Adipocyte (in vitro differentiated cells): Measurements from ENCODE around the gene ATP13A3.

ENCODE experiments used
- DNase-seq: peaks from one replicate; pipeline ENCODE4 v3.0.0-alpha.2; 2015; ENCODE audit warnings: low read depth
- H3K27me3 ChIP-seq: replicated peaks from 2 replicates; pipeline ENCODE4 v1.7.0; 2013; ENCODE audit warnings: mild to moderate bottlenecking, low read length, moderate library complexity; ENCODE audit not compliant: control insufficient read depth, insufficient read depth
- H3K36me3 ChIP-seq: 2 replicates; pipeline ENCODE4 v1.7.0; 2013; ENCODE audit warnings: low read length, mild to moderate bottlenecking, moderate library complexity; ENCODE audit not compliant: control insufficient read depth, insufficient read depth, severe bottlenecking
- H3K4me1 ChIP-seq: 2 replicates; pipeline ENCODE4 v1.7.0; 2013; ENCODE audit warnings: mild to moderate bottlenecking, low read length, moderate library complexity; ENCODE audit not compliant: control insufficient read depth, insufficient read depth
- H3K4me3 ChIP-seq: 2 replicates; pipeline ENCODE4 v1.7.0; 2013; ENCODE audit warnings: mild to moderate bottlenecking, low read length, moderate library complexity
- H3K9ac ChIP-seq: 2 replicates; pipeline ENCODE4 v1.7.0; 2013; ENCODE audit warnings: mild to moderate bottlenecking, low read length, moderate library complexity
- H3K9me3 ChIP-seq: 2 replicates; pipeline ENCODE4 v1.7.0; 2013; ENCODE audit warnings: mild to moderate bottlenecking, low read length, moderate library complexity; ENCODE audit not compliant: control insufficient read depth

The ATP13A3 gene

DNA sequence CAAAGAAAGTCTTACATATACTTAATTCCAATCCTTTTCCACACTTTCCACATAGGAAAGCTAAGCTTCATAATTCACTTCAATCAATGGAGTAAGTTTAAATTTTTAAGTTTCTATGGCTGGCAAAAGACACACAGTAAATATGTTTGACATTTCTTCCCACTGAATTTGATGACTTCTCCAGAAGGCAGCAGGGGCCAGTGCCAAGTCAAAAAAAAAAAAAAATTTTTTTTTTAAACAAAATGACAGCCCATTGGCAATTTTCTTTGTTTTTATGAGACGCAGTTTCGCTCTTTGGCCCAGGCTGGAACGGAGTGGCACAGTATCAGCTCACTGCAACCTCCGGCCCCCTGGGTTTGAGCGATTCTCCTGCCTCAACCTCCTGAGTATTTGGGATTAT, 28.7 kb downstream of the ATP13A3 start:
- Histone ChIP-seq H3K27me3 (no peaks in the 10 kb centered on the region), H3K36me3 (peaks cover 79% of the 10 kb centered on the region), H3K9me3 (no peaks in the 10 kb centered on the region), H3K4me1 (no peaks in the 10 kb centered on the region), H3K9ac (no peak overlapping the region), H3K4me3 (no peak overlapping the region)
- DNase-seq = no peak

DNA sequence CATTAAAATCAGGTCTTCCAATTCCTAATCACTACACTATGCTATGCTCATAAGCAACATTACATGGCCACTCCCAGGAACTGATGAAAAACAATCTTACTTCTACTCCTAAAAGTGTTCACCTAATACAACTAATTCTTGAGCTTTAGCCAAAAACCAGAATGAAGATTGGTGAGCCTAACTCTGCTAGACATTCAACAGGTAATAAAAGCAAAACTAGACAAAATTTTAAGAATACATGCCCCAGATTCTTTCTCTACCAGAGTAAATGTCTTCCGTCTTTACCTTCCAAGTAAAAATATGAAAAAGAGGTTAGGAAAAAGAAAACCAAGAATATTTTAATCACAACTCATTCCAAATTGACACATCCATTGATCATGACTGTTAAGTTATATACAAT, 31.3 kb downstream of the ATP13A3 start:
- peaks cover 94% of the 10 kb centered on the region for H3K36me3 ChIP-seq
- H3K4me3 ChIP-seq = no peak overlapping the region
- no peaks in the 10 kb centered on the region for H3K9me3 ChIP-seq
- H3K27me3 ChIP-seq = no peaks in the 10 kb centered on the region
- DNase-seq = no peak
- no peak overlapping the region for H3K9ac ChIP-seq
- no peaks in the 10 kb centered on the region for H3K4me1 ChIP-seq

DNA sequence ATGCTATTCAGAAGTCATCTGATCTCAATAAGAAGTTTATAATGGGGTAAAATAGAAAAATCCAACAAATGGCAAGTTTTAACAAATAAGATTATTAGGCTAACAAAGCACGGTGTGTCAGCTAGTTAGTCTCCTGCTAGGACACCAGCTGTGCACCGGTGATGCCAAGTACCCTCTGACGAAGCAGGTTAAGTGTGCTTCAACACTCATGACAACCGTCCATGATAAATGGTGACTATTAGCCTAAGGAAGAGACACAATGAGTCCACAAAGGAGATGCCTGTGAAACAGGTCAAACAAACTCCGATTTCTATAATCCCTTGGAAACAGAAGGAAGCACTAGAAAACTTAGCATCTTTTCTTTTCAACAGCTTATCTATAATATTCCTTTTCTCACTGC, 36.5 kb downstream of the ATP13A3 start:
- Histone ChIP-seq H3K27me3 (no peaks in the 10 kb centered on the region), H3K9ac (no peak overlapping the region), H3K36me3 (peaks cover 97% of the 10 kb centered on the region), H3K9me3 (no peaks in the 10 kb centered on the region), H3K4me1 (no peaks in the 10 kb centered on the region), H3K4me3 (no peak overlapping the region)
- DNase-seq = no peak

DNA sequence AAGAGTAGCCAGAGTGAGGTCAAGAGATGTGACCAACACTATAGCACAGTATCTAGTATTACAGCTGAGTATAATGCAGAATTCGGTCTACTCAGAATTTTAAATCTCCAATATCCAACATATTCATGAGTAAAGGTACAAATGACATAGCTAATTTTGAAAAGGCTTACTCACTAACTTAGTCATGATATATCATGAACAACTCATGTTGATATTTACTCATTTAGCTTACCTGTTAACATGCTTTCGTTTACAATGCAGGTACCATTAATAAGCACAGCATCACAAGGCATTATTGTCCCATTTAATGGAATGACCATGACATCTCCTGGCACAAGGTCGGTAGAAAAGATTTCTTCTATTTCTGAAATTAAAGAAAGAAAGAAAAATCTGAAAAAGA, 36.9 kb downstream of the ATP13A3 start:
- no peaks in the 10 kb centered on the region for H3K9me3 ChIP-seq
- DNase-seq = no peak
- H3K27me3 ChIP-seq = no peaks in the 10 kb centered on the region
- peaks cover 97% of the 10 kb centered on the region for H3K36me3 ChIP-seq
- no peak overlapping the region for H3K4me3 ChIP-seq
- H3K9ac ChIP-seq = no peak overlapping the region
- H3K4me1 ChIP-seq = no peaks in the 10 kb centered on the region

GRCh38 chr3:194447657-194448056, 39.1 kb downstream of the ATP13A3 start:
- Histone ChIP-seq H3K36me3 (peaks cover 96% of the 10 kb centered on the region), H3K4me3 (no peak overlapping the region), H3K9me3 (no peaks in the 10 kb centered on the region), H3K4me1 (no peaks in the 10 kb centered on the region), H3K27me3 (no peaks in the 10 kb centered on the region), H3K9ac (no peak overlapping the region)
- DNase-seq = no peak

DNA sequence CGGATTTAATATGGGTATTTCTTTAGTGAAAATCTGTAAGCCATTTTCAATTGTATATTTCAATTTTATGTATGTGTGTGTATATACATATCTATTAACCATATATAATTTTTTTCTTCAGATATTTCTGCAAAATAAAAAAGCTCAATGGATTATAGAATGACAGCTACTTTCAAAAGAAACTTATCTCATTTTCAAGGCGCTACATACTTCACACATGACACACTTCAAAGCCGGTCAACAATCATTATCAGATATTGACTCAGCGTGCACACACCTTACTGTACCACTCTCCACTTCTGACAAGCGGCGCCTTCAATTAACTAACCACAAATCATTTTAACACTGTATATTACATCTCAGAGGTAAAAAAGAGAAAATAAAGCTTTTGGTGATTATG, 39.6 kb downstream of the ATP13A3 start:
- H3K9ac ChIP-seq = no peak overlapping the region
- DNase-seq = no peak
- H3K9me3 ChIP-seq = no peaks in the 10 kb centered on the region
- H3K27me3 ChIP-seq = no peaks in the 10 kb centered on the region
- peaks cover 96% of the 10 kb centered on the region for H3K36me3 ChIP-seq
- H3K4me1 ChIP-seq = no peaks in the 10 kb centered on the region
- no peak overlapping the region for H3K4me3 ChIP-seq

- Histone ChIP-seq H3K36me3 (peaks cover 96% of the 10 kb centered on the region), H3K4me3 (no peak overlapping the region), H3K9ac (no peak overlapping the region), H3K4me1 (no peaks in the 10 kb centered on the region), H3K27me3 (no peaks in the 10 kb centered on the region), H3K9me3 (no peaks in the 10 kb centered on the region)
- DNase-seq = no peak
Observed at GRCh38 chr3:194446754-194447153, 40.0 kb downstream of the ATP13A3 start.

- no peaks in the 10 kb centered on the region for H3K9me3 ChIP-seq
- H3K9ac ChIP-seq = no peak overlapping the region
- H3K36me3 ChIP-seq = peaks cover 96% of the 10 kb centered on the region
- H3K4me1 ChIP-seq = peaks cover 3% of the 10 kb centered on the region
- H3K4me3 ChIP-seq = no peak overlapping the region
- no peaks in the 10 kb centered on the region for H3K27me3 ChIP-seq
- DNase-seq = no peak
Observed at GRCh38 chr3:194446172-194446571, 40.6 kb downstream of the ATP13A3 start.

- Histone ChIP-seq H3K4me1 (peaks cover 6% of the 10 kb centered on the region), H3K36me3 (peaks cover 96% of the 10 kb centered on the region), H3K27me3 (no peaks in the 10 kb centered on the region), H3K4me3 (no peak overlapping the region), H3K9me3 (no peaks in the 10 kb centered on the region), H3K9ac (peak overlapping the region; percentile 37)
- DNase-seq = peak; percentile 78
Observed at GRCh38 chr3:194443901-194444300, 42.9 kb downstream of the ATP13A3 start.

DNA sequence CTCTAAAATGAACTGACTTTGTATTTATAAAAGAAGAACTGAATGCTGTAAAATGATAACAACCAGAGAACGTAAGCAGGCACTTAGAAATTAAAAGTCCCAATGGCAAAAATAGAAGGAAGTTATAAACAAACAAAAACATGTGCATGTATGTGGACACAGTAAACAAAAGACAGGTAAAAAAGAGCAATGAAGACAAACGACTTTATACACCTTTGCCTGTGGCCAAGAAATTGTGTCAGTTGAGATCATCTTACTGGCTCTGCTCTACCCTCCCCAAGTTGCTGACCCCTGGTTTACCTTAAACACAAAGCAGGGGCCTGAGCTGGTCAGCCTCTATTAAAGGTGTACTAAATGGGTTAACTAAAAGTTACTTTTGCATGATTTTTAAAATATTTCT, 46.0 kb downstream of the ATP13A3 start:
- H3K36me3 ChIP-seq = peaks cover 97% of the 10 kb centered on the region
- H3K4me1 ChIP-seq = peaks cover 6% of the 10 kb centered on the region
- no peak overlapping the region for H3K9ac ChIP-seq
- H3K9me3 ChIP-seq = no peaks in the 10 kb centered on the region
- H3K4me3 ChIP-seq = no peak overlapping the region
- DNase-seq = no peak
- H3K27me3 ChIP-seq = no peaks in the 10 kb centered on the region

DNA sequence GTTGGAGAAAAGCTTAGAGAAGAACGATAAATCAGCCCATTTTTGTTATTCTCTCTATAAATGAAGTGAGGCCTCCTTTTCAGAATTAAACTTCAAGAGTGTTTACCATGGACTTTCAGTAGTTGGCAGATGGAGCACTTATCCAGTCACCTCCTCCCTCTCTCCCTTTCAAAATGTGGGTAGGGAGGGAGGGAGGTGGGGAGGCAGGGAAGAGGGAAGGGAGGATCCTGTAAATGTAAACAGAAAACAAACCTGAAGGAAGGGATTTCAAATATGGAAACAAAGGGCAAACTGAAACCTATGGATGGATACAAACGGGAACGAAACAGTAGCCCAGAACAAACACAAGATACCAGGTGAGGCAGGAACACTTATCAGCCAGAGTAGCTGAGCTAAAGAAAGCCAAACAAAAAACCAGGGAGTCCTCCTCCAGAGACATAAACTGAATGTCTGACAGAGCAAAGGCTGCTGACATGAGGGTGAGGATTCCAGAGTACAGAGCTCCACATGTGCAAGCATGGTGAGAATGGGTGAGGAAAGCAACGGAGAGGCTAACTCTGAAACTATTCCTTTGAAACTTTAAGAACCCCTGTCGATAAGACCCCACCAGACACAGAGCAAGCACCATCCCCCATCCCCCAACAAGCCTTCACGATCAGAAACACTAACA, 46.8 kb downstream of the ATP13A3 start:
- Histone ChIP-seq H3K9me3 (no peaks in the 10 kb centered on the region), H3K4me1 (peaks cover 6% of the 10 kb centered on the region), H3K36me3 (peaks cover 97% of the 10 kb centered on the region), H3K27me3 (no peaks in the 10 kb centered on the region), H3K4me3 (no peak overlapping the region), H3K9ac (no peak overlapping the region)
- no peak for DNase-seq

DNA sequence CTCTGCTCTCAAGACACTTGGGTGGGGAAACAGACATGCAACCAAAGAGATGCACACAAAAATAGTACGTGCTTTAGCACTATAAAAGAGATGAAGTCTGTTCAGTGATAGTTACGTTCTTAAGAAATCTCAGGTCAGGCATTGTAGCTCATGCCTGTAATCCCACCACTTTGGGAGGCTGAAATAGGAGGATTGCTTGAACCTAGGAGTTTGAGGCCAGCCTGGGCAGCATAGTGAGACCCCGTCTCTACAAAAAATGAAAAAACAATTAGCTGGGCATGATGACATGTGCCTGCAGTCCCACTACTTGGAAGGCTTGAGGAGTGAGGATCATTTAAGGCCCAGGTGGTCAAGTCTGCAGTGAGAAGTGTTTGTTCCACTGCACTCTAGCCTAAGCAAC, 52.3 kb downstream of the ATP13A3 start:
- no peaks in the 10 kb centered on the region for H3K9me3 ChIP-seq
- H3K9ac ChIP-seq = no peak overlapping the region
- no peak for DNase-seq
- H3K4me3 ChIP-seq = no peak overlapping the region
- H3K4me1 ChIP-seq = no peaks in the 10 kb centered on the region
- peaks cover 98% of the 10 kb centered on the region for H3K36me3 ChIP-seq
- no peaks in the 10 kb centered on the region for H3K27me3 ChIP-seq
